PC-3 (cell line): ENCODE results near the gene IL10. TPM values are rescaled to one million over a fixed set of nuclear protein-coding genes. Genes with fewer than 3 reads are reported as not detected.

Source experiments
- ATAC-seq: fragments of 200-7000 bp; cut with Tn5 transposase; 2 replicates; pipeline ENCODE4 v1.9.1; 2020; ENCODE audit warnings: mild to moderate bottlenecking, moderate library complexity
- BruUV-seq: library from RNA; stranded (reverse); fragments of 400-500 nt; replicated peaks from 2 replicates; lab custom pipeline; 2021; lab: Mats Ljungman, UMichigan
- CTCF ChIA-PET: fragments of 300-600 bp; sonication (Branson Sonifier 250); formaldehyde crosslinking; loops from one replicate; lab custom pipeline; 2022; ENCODE audit warnings: antibody characterized with exemption; lab: Charles Lee
- POLR2A ChIA-PET: fragments of 300-600 bp; sonication (Branson Sonifier 250); formaldehyde crosslinking; loops from one replicate; lab custom pipeline; 2022; ENCODE audit warnings: antibody characterized with exemption; ENCODE audit not compliant: unreplicated experiment; lab: Charles Lee
- DNase-seq: peaks from one replicate; pipeline ENCODE4 v3.0.0-alpha.2; 2015
- H2AFZ ChIP-seq: fragments of 300-600 bp; sonication (generic); 2 replicates; pipeline ENCODE4 v1.6.0; 2016; ENCODE audit warnings: antibody characterized with exemption, low read length
- H3F3A ChIP-seq: fragments of 300-600 bp; sonication (generic); one replicate; pipeline ENCODE4 v1.6.0; 2017; ENCODE audit warnings: antibody characterized with exemption, low read length, control low read depth, mild to moderate bottlenecking; ENCODE audit not compliant: unreplicated experiment
- H3K27ac ChIP-seq: fragments of 300-600 bp; sonication (generic); 2 replicates; pipeline ENCODE4 v1.5.1; 2016; ENCODE audit warnings: mild to moderate bottlenecking, low read length
- H3K27me3 ChIP-seq: fragments of 300-600 bp; sonication (generic); 2 replicates; pipeline ENCODE4 v1.6.1; 2016; ENCODE audit warnings: low read length, mixed read lengths
- H3K36me3 ChIP-seq: fragments of 300-600 bp; sonication (generic); 2 replicates; pipeline ENCODE4 v1.6.1; 2016; ENCODE audit warnings: low read depth, mixed run types, low read length, mixed read lengths
- H3K4me1 ChIP-seq: fragments of 300-600 bp; sonication (generic); 2 replicates; pipeline ENCODE4 v1.5.1; 2016; ENCODE audit warnings: low read length; ENCODE audit not compliant: insufficient read depth
- H3K4me2 ChIP-seq: fragments of 300-600 bp; sonication (generic); 2 replicates; pipeline ENCODE4 v1.6.0; 2016; ENCODE audit warnings: low read length
- H3K4me3 ChIP-seq: fragments of 300-600 bp; sonication (generic); 2 replicates; pipeline ENCODE4 v1.5.1; 2016; ENCODE audit warnings: mild to moderate bottlenecking, low read length, mixed read lengths
- H3K79me2 ChIP-seq: fragments of 300-600 bp; sonication (generic); 2 replicates; pipeline ENCODE4 v1.6.1; 2017; ENCODE audit warnings: low read length, mixed read lengths
- H3K9ac ChIP-seq: fragments of 300-600 bp; sonication (generic); 2 replicates; pipeline ENCODE4 v1.6.0; 2016; ENCODE audit warnings: mild to moderate bottlenecking, low read length
- H3K9me2 ChIP-seq: fragments of 300-600 bp; sonication (generic); replicated peaks from 2 replicates; pipeline ENCODE4 v1.6.1; 2016; ENCODE audit warnings: mixed run types, low read length, mixed read lengths
- H3K9me3 ChIP-seq: fragments of 300-600 bp; sonication (generic); 2 replicates; pipeline ENCODE4 v1.6.1; 2016; ENCODE audit warnings: low read length, mixed read lengths
- H4K20me1 ChIP-seq: fragments of 300-600 bp; sonication (generic); 2 replicates; pipeline ENCODE4 v1.6.1; 2016; ENCODE audit warnings: low read length, mixed read lengths
- EZH2 ChIP-seq: fragments of 300-600 bp; sonication (generic); IDR thresholded peaks from one replicate; pipeline ENCODE4 v1.6.1; 2017; ENCODE audit warnings: antibody characterized with exemption, mild to moderate bottlenecking, low read length; ENCODE audit not compliant: unreplicated experiment
- EZH2phosphoT487 ChIP-seq: fragments of 300-600 bp; sonication (generic); IDR thresholded peaks from 2 replicates; pipeline ENCODE4 v1.6.1; 2018; ENCODE audit warnings: mild to moderate bottlenecking, antibody characterized with exemption, low read length, borderline replicate concordance
- intact Hi-C: fragments of 100-400 bp; cut with micrococcal nuclease; formaldehyde crosslinking; loops from 2 replicates; pipeline ENCODE4 v1.9.0; 2023
- total RNA-seq: library from RNA; depleted of rRNA; stranded (reverse); fragments of >200 nt; gene quantifications from 2 replicates; pipeline ENCODE4 v1.2.3, GENCODE V29; 2014
- TF ChIP-seq, protein P1 (sequence below): fragments of 300-600 bp; sonication (generic); conservative IDR thresholded peaks from 2 replicates; pipeline ENCODE4 v1.5.1; 2017; ENCODE audit warnings: antibody characterized with exemption, low read depth, mild to moderate bottlenecking, low read length

The IL10 gene
- total RNA-seq, 1 experiment from 2014 or later = not detected

DNA sequence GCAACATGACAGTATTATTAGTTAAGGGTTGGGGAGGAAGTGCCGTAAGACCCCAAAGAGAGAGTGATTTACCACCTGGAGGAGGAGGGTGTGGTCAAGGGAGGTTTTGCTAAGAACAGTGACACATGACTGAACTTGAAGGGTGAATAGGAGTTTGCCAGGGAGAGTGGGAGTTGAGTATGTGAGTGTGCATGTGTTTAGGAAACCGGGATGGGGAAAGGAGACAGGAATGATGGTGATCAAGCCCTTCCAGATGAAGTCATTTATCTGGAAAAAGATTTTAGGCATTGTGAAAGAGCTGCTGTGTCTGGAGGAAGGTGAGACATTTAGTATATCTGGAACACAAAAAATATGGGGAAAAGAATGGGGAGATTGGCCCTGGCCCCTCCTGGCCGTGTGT lies 28.1 kb upstream of the IL10 start:
- POLR2A ChIA-PET = no interaction called here
- intact Hi-C loops = no loop called here
- DNase-seq = no peak
- TF ChIP-seq EZH2 = no peak
- no peak for TF ChIP-seq EZH2phosphoT487
- TF ChIP-seq, protein P1, sequence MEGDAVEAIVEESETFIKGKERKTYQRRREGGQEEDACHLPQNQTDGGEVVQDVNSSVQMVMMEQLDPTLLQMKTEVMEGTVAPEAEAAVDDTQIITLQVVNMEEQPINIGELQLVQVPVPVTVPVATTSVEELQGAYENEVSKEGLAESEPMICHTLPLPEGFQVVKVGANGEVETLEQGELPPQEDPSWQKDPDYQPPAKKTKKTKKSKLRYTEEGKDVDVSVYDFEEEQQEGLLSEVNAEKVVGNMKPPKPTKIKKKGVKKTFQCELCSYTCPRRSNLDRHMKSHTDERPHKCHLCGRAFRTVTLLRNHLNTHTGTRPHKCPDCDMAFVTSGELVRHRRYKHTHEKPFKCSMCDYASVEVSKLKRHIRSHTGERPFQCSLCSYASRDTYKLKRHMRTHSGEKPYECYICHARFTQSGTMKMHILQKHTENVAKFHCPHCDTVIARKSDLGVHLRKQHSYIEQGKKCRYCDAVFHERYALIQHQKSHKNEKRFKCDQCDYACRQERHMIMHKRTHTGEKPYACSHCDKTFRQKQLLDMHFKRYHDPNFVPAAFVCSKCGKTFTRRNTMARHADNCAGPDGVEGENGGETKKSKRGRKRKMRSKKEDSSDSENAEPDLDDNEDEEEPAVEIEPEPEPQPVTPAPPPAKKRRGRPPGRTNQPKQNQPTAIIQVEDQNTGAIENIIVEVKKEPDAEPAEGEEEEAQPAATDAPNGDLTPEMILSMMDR = no peak
- peaks cover 8% of the 10 kb centered on the region; the same call in 1 of the 2 replicates for H3K4me1 ChIP-seq
- H3K36me3 ChIP-seq = no peaks in the 10 kb centered on the region
- no peak overlapping the region for H3K4me2 ChIP-seq
- peaks cover 9% of the 10 kb centered on the region for H3K27me3 ChIP-seq
- CTCF ChIA-PET = no interaction called here
- no peaks in the 10 kb centered on the region for H3F3A ChIP-seq
- H2AFZ ChIP-seq = no peak overlapping the region
- no peak overlapping the region for H3K4me3 ChIP-seq
- H3K9ac ChIP-seq = no peak overlapping the region
- no peaks in the 10 kb centered on the region for H3K79me2 ChIP-seq
- BruUV-seq = no TSS peak
- no peaks in the 10 kb centered on the region for H3K9me3 ChIP-seq
- no peak overlapping the region for H3K27ac ChIP-seq
- no peaks in the 10 kb centered on the region for H4K20me1 ChIP-seq
- H3K9me2 ChIP-seq = no peaks in the 10 kb centered on the region
- no peak for ATAC-seq

DNA sequence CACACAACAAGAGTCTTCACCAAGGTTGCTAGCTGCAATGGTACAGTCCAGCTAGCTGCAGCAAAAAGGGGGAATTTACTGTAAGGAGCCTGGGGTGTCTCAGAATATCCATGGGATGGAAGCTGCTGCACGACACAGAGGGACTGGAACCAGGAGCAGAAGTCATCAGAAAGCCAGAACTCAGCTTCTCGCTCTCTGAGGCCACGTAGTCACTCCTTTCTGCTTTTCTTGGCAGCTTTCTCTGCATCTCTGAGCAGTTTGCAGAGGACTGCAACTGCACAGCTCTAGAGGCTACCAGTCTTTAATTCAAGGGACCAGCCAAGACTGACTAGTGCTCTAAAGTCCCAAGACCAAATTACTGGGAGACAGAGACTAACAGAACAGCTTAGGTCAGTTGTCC lies 27.0 kb upstream of the IL10 start:
- no TSS peak for BruUV-seq
- ATAC-seq (no peak), DNase-seq (no peak)
- H3K4me1 ChIP-seq = peaks cover 5% of the 10 kb centered on the region; the same call in 1 of the 2 replicates
- no peaks in the 10 kb centered on the region for H3K27me3 ChIP-seq
- intact Hi-C loops = no loop called here
- TF ChIP-seq EZH2phosphoT487 (no peak), EZH2 (no peak)
- TF ChIP-seq, protein P1 = no peak
- H3K4me2 ChIP-seq = no peak overlapping the region
- no peak overlapping the region for H3K27ac ChIP-seq
- no peaks in the 10 kb centered on the region for H3K79me2 ChIP-seq
- no peak overlapping the region for H3K4me3 ChIP-seq
- CTCF ChIA-PET = interaction anchor here (0.6 kb wide), 1 partner anchor 113 kb away, joined by 3 read pairs; no protein-coding TSS in a partner anchor
- no peak overlapping the region for H2AFZ ChIP-seq
- no peaks in the 10 kb centered on the region for H3F3A ChIP-seq
- H3K36me3 ChIP-seq = no peaks in the 10 kb centered on the region
- H3K9me2 ChIP-seq = no peaks in the 10 kb centered on the region
- no peaks in the 10 kb centered on the region for H4K20me1 ChIP-seq
- no peaks in the 10 kb centered on the region for H3K9me3 ChIP-seq
- no peak overlapping the region for H3K9ac ChIP-seq
- POLR2A ChIA-PET = no interaction called here

GRCh38 chr1:206798384-206798996 lies 26.2 kb upstream of the IL10 start:
- H3K4me1 ChIP-seq = no peaks in the 10 kb centered on the region
- POLR2A ChIA-PET = interaction anchor here (0.5 kb wide), 1 partner anchor 830 kb away, joined by 4 read pairs; no protein-coding TSS in a partner anchor
- H3K9me3 ChIP-seq = no peaks in the 10 kb centered on the region
- H3F3A ChIP-seq = no peaks in the 10 kb centered on the region
- H4K20me1 ChIP-seq = no peaks in the 10 kb centered on the region
- ATAC-seq (no peak), DNase-seq (no peak)
- CTCF ChIA-PET = interaction anchor here (0.6 kb wide), 2 partner anchors 13 to 114 kb away, joined by 3 read pairs; no protein-coding TSS in a partner anchor
- H3K79me2 ChIP-seq = no peaks in the 10 kb centered on the region
- no peak overlapping the region for H2AFZ ChIP-seq
- TF ChIP-seq EZH2phosphoT487 (no peak), EZH2 (no peak)
- TF ChIP-seq, protein P1 = peak; percentile 7; the same call in 1 of the 2 replicates
- no peaks in the 10 kb centered on the region for H3K9me2 ChIP-seq
- no peaks in the 10 kb centered on the region for H3K36me3 ChIP-seq
- H3K27me3 ChIP-seq = no peaks in the 10 kb centered on the region
- H3K9ac ChIP-seq = no peak overlapping the region
- no peak overlapping the region for H3K27ac ChIP-seq
- BruUV-seq = no TSS peak
- H3K4me2 ChIP-seq = no peak overlapping the region
- intact Hi-C loops = no loop called here
- no peak overlapping the region for H3K4me3 ChIP-seq
